Measurements from ENCODE around the gene SCYL1. TPM values are rescaled to one million over a fixed set of nuclear protein-coding genes. Genes with fewer than 3 reads are reported as not detected.

The SCYL1 gene
- total RNA-seq, 2 experiments from 2014 or later, result 66.5 to 78.8 TPM

- POLR2A ChIA-PET, result interaction anchor here (0.8 kb wide), 1 partner anchor 10 kb away, joined by 4 read pairs; no protein-coding TSS in a partner anchor
- intact Hi-C loops (cut with DNase I, micrococcal nuclease), result loop anchor here in 1 of 2 experiments (2.0 kb wide), 1 partner anchor 15 kb away; the partner anchor contains the start of gene ZNRD2
- Mint-ChIP-seq H3K9me3 (ENCODE audit: low read depth) (no peaks in the 10 kb centered on the region), H3K27ac (peak overlapping the region; percentile 85), H3K4me3 (peak overlapping the region; percentile 77), H3K27me3 (no peaks in the 10 kb centered on the region), H3K4me1 (peaks cover 68% of the 10 kb centered on the region), H3K36me3 (ENCODE audit: low read depth) (peaks cover 11% of the 10 kb centered on the region)
- DNase-seq (peak; percentile 64), ATAC-seq (no peak)
- CTCF ChIA-PET, result interaction anchor here (0.6 to 1.4 kb wide), 4 partner anchors 10 to 280 kb away, joined by 3 to 6 read pairs (median 4); no protein-coding TSS in a partner anchor
Observed at GRCh38 chr11:65555693-65556231, 30.9 kb downstream of the SCYL1 start.

GRCh38 chr11:65556470-65557279 lies 31.8 kb downstream of the SCYL1 start:
- CTCF ChIA-PET, result interaction anchor here (1.0 to 1.2 kb wide), 3 partner anchors 15 to 169 kb away, joined by 3 read pairs; no protein-coding TSS in a partner anchor

GRCh38 chr11:65557280-65558001 lies 32.6 kb downstream of the SCYL1 start:
- POLR2A ChIA-PET, result no interaction called here
- Mint-ChIP-seq H3K4me1 (peaks cover 56% of the 10 kb centered on the region), H3K9me3 (ENCODE audit: low read depth) (no peaks in the 10 kb centered on the region), H3K4me3 (peak overlapping the region; percentile 77), H3K27ac (peak overlapping the region; percentile 85), H3K36me3 (ENCODE audit: low read depth) (no peaks in the 10 kb centered on the region), H3K27me3 (no peaks in the 10 kb centered on the region)
- CTCF ChIA-PET, result interaction anchor here (0.7 to 1.2 kb wide), 3 partner anchors 8 to 17 kb away, joined by 3 read pairs; no protein-coding TSS in a partner anchor
- ATAC-seq (no peak), DNase-seq (peak; percentile 56)
- intact Hi-C loops (cut with DNase I, micrococcal nuclease), result no loop called here

More at GRCh38 chr11:65556470-65557279, 31.8 kb downstream of the SCYL1 start:
- H3K27me3 Mint-ChIP-seq, result no peaks in the 10 kb centered on the region
- POLR2A ChIA-PET, result no interaction called here
- intact Hi-C loops (cut with DNase I, micrococcal nuclease), result no loop called here
- H3K27ac Mint-ChIP-seq, result peak overlapping the region; percentile 85
- ATAC-seq, result no peak
- H3K9me3 Mint-ChIP-seq (ENCODE audit: low read depth), result no peaks in the 10 kb centered on the region
- H3K36me3 Mint-ChIP-seq (ENCODE audit: low read depth), result peaks cover 4% of the 10 kb centered on the region
- H3K4me3 Mint-ChIP-seq, result peak overlapping the region; percentile 77
- DNase-seq, result peak; percentile 49
- peaks cover 63% of the 10 kb centered on the region for H3K4me1 Mint-ChIP-seq

- Mint-ChIP-seq H3K4me1 (peaks cover 51% of the 10 kb centered on the region), H3K9me3 (ENCODE audit: low read depth) (no peaks in the 10 kb centered on the region), H3K4me3 (peak within 1 kb of the TSS; percentile 77), H3K36me3 (ENCODE audit: low read depth) (no peaks in the 10 kb centered on the region), H3K27me3 (no peaks in the 10 kb centered on the region), H3K27ac (peak within 1 kb of the TSS; percentile 85)
- POLR2A ChIA-PET, result interaction anchor here (1.4 kb wide), 1 partner anchor 12 kb away, joined by 5 read pairs; the partner anchor contains the start of gene ZNRD2
- intact Hi-C loops (cut with DNase I, micrococcal nuclease), result no loop called here
- ATAC-seq (peak; percentile 21), DNase-seq (peak; percentile 71)
- CTCF ChIA-PET, result interaction anchor here (0.7 to 1.2 kb wide), 2 partner anchors 8 to 12 kb away, joined by 3 to 4 read pairs; partner anchors contain the start of gene ZNRD2
Observed at GRCh38 chr11:65558002-65558929, 33.4 kb downstream of the SCYL1 start, which contains the start of gene LTBP3. LTBP3 (minus strand) TSS chr11:65558359; CDS start chr11:65557959, 400 bp downstream.

- Mint-ChIP-seq H3K27me3 (no peaks in the 10 kb centered on the region), H3K27ac (peak overlapping the region; percentile 58), H3K9me3 (ENCODE audit: low read depth) (no peaks in the 10 kb centered on the region), H3K4me1 (peaks cover 56% of the 10 kb centered on the region), H3K36me3 (ENCODE audit: low read depth) (no peaks in the 10 kb centered on the region), H3K4me3 (peak overlapping the region; percentile 77)
- CTCF ChIA-PET, result interaction anchor here (1.2 kb wide), 1 partner anchor 11 kb away, joined by 4 read pairs; the partner anchor contains the start of gene ZNRD2
- ATAC-seq (no peak), DNase-seq (no peak)
- intact Hi-C loops (cut with DNase I, micrococcal nuclease), result no loop called here
- POLR2A ChIA-PET, result interaction anchor here (0.5 to 1.4 kb wide), 2 partner anchors 11 to 80 kb away, joined by 5 to 8 read pairs; partner anchors contain the start of gene ZNRD2
Observed at GRCh38 chr11:65558930-65559509, 34.1 kb downstream of the SCYL1 start.

GRCh38 chr11:65559535-65559934 lies 34.7 kb downstream of the SCYL1 start:
- no peak overlapping the region for H3K4me3 Mint-ChIP-seq
- intact Hi-C loops (cut with DNase I, micrococcal nuclease), result no loop called here
- no peaks in the 10 kb centered on the region for H3K36me3 Mint-ChIP-seq (ENCODE audit: low read depth)
- DNase-seq (peak; percentile 60), ATAC-seq (peak; percentile 68)
- CTCF ChIA-PET, result interaction anchor here (0.6 to 1.4 kb wide), 4 partner anchors 11 to 486 kb away, joined by 3 to 4 read pairs (median 4); partner anchors contain the start of gene ZNRD2
- H3K27me3 Mint-ChIP-seq, result no peaks in the 10 kb centered on the region
- POLR2A ChIA-PET, result interaction anchor here (0.5 to 1.4 kb wide), 2 partner anchors 10 to 80 kb away, joined by 5 to 8 read pairs; partner anchors contain the start of gene ZNRD2
- H3K9me3 Mint-ChIP-seq (ENCODE audit: low read depth), result no peaks in the 10 kb centered on the region
- H3K4me1 Mint-ChIP-seq, result peaks cover 52% of the 10 kb centered on the region
- no peak overlapping the region for H3K27ac Mint-ChIP-seq

- ChIA-PET POLR2A (interaction anchor here (0.6 to 1.4 kb wide), 2 partner anchors 10 to 784 kb away, joined by 3 to 5 read pairs; partner anchors contain the start of gene ZNRD2), CTCF (interaction anchor here (0.6 to 1.4 kb wide), 6 partner anchors 10 to 486 kb away, joined by 3 to 6 read pairs (median 4); partner anchors contain the start of genes FAM89B and ZNRD2)
- H3K36me3 Mint-ChIP-seq (ENCODE audit: low read depth), result no peaks in the 10 kb centered on the region
- H3K4me1 Mint-ChIP-seq, result peaks cover 51% of the 10 kb centered on the region
- DNase-seq (no peak), ATAC-seq (peak; percentile 8)
- intact Hi-C loops (cut with DNase I, micrococcal nuclease), result no loop called here
- no peaks in the 10 kb centered on the region for H3K9me3 Mint-ChIP-seq (ENCODE audit: low read depth)
- peak overlapping the region; percentile 30 for H3K27ac Mint-ChIP-seq
- no peak overlapping the region for H3K4me3 Mint-ChIP-seq
- H3K27me3 Mint-ChIP-seq, result no peaks in the 10 kb centered on the region
Observed at GRCh38 chr11:65559951-65560537, 35.2 kb downstream of the SCYL1 start.

- H3K4me1 Mint-ChIP-seq, result peaks cover 51% of the 10 kb centered on the region
Observed at GRCh38 chr11:65560555-65561418, 35.9 kb downstream of the SCYL1 start.

GRCh38 chr11:65562020-65562419 lies 37.1 kb downstream of the SCYL1 start:
- intact Hi-C loops (cut with DNase I, micrococcal nuclease), result no loop called here
- ATAC-seq (no peak), DNase-seq (no peak)
- Mint-ChIP-seq H3K4me3 (no peak overlapping the region), H3K36me3 (ENCODE audit: low read depth) (peaks cover 3% of the 10 kb centered on the region), H3K9me3 (ENCODE audit: low read depth) (no peaks in the 10 kb centered on the region), H3K27ac (no peak overlapping the region), H3K27me3 (no peaks in the 10 kb centered on the region), H3K4me1 (peaks cover 51% of the 10 kb centered on the region)
- CTCF ChIA-PET, result interaction anchor here (1.4 kb wide), 1 partner anchor 16 kb away, joined by 4 read pairs; no protein-coding TSS in a partner anchor
- POLR2A ChIA-PET, result no interaction called here

More at GRCh38 chr11:65560555-65561418, 35.9 kb downstream of the SCYL1 start:
- no peaks in the 10 kb centered on the region for H3K27me3 Mint-ChIP-seq
- no peak for ATAC-seq
- H3K4me3 Mint-ChIP-seq, result no peak overlapping the region
- POLR2A ChIA-PET, result interaction anchor here (0.6 kb wide), 2 partner anchors 243 to 785 kb away, joined by 3 read pairs; no protein-coding TSS in a partner anchor
- H3K36me3 Mint-ChIP-seq (ENCODE audit: low read depth), result peaks cover 2% of the 10 kb centered on the region
- CTCF ChIA-PET, result interaction anchor here (1.0 to 1.4 kb wide), 4 partner anchors 11 to 27 kb away, joined by 3 to 6 read pairs (median 4); partner anchors contain the start of gene FAM89B
- peak overlapping the region; percentile 26 for H3K27ac Mint-ChIP-seq
- DNase-seq, result no peak
- no peaks in the 10 kb centered on the region for H3K9me3 Mint-ChIP-seq (ENCODE audit: low read depth)
- intact Hi-C loops (cut with DNase I, micrococcal nuclease), result no loop called here
